ENCODE results near the gene MROH2A.

DNA sequence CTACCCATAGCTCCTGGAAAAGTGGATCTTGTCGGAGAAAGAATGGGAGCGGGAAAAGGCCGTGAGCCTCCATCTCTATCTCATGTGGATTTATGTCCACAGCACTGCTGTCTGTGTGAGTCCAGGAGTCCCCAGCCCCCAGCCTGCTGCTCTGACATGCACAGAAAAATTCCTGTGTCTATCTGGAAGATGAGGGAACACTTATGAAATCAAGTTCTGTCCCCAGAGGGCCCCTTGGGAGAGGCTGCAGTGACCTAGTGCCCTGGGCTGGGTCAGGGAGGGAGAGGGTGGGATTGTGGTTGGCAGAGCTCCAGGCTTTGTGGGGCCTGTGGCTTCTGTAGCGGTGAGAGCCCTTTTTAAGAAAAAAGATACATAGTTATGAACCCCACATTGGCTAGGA is 38.6 kb downstream of the MROH2A start:
- TF ChIP-seq YY1 (IDR thresholded peaks at IDR 0.05): no peak
- TF ChIP-seq SP1 (IDR thresholded peaks at IDR 0.05): no peak
- TF ChIP-seq RAD21 (IDR thresholded peaks at IDR 0.05): no peak
- TF ChIP-seq, protein P1, sequence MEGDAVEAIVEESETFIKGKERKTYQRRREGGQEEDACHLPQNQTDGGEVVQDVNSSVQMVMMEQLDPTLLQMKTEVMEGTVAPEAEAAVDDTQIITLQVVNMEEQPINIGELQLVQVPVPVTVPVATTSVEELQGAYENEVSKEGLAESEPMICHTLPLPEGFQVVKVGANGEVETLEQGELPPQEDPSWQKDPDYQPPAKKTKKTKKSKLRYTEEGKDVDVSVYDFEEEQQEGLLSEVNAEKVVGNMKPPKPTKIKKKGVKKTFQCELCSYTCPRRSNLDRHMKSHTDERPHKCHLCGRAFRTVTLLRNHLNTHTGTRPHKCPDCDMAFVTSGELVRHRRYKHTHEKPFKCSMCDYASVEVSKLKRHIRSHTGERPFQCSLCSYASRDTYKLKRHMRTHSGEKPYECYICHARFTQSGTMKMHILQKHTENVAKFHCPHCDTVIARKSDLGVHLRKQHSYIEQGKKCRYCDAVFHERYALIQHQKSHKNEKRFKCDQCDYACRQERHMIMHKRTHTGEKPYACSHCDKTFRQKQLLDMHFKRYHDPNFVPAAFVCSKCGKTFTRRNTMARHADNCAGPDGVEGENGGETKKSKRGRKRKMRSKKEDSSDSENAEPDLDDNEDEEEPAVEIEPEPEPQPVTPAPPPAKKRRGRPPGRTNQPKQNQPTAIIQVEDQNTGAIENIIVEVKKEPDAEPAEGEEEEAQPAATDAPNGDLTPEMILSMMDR (IDR thresholded peaks at IDR 0.05; ENCODE audit: low read depth, low read length, missing input control): no peak
- TF ChIP-seq MAX (IDR thresholded peaks at IDR 0.05): no peak
